Amniotic epithelial cell (primary cell): ENCODE results near the gene AHCYL1.

Experiments used
- DNase-seq: peaks from one replicate; pipeline ENCODE4 v3.0.0-alpha.2; 2010; ENCODE audit warnings: low read depth

The AHCYL1 gene

DNA sequence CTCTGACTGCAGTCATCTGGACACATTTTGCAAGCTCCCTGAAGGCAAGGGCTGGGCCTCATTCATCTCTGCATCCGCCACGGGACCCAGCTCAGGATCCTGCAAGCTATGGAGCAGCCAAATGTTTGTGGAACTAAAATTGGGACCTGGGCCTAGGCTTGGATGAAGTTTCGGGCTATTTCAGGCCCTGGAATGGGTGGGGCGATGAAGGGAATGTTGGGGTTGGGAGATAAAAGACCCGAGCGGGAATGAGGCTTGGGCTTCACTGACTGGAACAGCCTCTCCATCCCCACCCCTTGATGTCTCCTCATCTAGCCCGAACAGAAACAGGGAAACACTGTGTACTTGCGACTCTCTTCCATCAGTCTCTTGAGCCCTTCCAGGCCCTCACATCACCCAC, 7.3 kb upstream of the AHCYL1 start:
- no peak for DNase-seq

DNA sequence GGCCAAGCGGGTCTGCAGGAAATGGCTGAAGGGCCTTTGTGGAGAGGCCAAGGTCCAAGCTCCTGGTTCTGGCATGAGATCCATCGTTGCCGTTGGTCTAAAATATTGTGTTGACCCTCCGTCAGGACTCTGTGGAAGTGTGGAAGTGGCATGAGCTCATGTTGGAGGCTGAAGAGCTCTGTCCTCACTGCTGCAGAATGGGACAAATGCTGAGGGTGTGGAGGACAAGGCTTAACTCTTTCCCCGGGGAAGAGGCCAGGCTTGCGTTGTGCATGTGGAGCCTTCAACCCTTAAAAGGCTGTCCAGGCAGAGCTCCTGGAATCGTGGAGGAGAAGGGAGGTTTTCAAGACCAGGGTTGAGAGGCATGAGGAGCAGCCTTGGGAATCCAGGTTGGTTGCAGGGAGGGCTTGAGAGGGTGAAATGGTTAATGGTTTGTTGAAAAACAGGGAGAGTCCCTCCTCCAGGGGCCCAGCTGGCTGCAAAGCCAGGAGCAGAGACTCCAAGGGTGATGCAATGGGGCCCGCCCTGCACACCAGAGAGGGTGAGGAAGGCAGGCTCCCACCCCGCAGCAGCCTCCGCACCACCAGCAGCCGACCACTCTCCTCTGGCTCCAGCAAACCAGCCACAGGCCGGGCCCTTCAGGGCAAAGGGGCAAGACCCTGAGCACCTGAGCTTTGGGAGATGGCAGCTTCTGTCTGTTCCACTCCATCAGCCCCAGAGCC, 6.7 kb upstream of the AHCYL1 start:
- DNase-seq = peak; percentile 70

DNA sequence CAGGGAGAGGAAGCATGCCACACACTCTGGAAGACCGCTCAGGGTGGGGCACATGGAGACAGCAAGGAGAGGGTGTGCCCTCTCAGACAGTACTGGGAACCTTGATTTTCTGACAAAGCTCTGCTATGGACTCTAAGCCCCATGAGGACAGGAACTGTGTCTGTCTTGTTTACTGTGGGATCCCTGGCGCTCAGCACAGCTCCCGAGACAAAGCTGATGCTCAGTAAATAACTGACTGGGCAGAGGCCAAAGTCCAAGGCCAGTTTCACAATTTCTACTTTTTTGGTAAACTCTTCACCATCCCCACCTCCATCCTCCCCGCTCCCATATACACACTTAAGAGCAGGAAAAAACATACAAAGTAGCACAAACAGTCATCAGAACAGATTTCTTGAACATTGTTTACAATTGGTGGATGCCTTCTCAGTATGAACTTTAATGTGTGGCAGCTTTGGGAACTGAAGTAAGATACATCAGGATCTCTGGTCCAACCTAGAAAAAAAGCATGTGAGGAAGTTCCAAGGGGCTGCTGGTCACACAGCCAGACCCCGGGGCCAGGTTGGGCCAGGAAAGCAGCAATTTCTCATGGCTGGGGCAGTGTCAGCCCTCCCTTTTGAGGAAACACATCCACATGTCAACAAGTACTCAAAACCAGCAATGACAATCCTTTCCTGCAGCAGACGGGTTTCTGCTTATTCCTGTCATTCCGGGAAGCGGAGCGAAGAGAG, 5.6 kb upstream of the AHCYL1 start:
- peak; percentile 40 for DNase-seq

DNA sequence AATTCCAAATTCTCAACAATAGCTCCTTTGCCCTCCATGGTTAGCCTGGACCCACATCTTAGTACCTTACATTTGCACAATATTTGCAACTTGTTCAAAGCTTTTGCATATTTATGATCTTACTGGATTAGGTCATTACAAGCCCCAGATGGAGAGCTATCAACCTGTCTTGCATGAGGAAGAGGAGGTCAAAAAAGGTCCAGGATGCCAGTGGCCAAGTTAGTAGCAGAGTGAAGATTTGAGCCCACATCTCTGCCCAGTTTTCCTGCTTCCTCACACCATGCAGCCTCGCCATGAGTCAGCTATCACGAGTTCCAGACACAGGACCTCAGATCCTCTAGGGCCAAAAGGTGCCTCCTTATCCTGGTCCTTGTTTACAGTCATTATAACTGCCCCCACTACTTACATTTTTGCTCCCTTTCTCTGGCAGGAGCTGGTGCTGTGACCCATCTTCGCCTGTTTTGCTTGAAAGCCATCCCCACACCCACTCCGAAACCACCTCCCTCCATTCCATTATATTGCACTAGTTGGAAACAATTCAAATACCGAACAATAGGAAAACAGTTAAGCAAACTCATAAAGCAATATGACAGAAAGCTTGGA, 5.0 kb upstream of the AHCYL1 start:
- DNase-seq = peak; percentile 86

DNA sequence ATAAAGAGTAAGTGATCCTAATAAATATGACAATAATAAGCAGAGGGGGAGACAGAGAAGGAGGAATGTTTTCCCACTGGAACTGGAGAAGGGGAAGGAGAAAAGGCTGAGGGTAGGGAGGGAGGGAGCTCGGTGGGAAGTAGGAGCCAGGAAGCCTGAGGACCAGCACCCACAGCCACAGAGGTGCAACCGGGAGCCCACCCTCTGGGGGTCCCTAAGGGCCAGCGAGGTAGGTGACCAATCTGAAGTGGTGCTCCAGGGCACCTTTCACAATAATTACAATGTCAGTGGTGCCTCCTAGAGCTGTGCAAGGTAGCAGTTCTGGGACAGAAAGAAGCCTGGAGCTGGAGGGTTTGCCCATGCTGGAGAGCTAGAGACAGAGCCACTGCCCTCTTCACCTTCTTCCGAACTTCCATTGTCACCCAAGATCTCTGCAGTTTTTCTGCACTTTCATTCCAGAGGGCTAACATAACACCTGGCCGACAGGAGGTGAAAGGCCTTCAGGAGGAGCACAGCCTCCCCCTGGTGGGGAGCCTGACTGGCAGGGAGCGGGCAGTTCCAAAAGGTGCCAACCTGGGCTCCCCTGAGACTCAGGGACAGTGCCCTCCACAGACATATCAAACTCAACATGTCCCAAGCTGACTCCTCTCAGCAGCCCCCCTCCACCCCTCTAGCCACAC, 4.1 kb upstream of the AHCYL1 start:
- no peak for DNase-seq

DNA sequence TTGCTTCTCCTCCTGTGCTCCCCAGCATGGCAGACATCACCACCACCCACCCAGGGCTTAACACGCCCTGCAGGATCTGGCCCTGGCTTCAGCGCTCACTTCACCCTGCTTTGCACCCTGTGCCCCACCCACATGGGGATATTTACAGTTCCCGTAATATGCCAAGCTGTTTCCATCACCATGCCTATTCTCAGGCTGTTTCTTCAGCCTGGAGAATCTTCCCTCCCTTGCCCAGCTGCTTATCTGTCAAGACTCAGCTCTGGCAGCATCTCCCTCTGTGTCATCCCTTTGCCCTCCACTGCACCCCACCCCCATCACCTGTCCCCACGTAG, 3.6 kb upstream of the AHCYL1 start:
- DNase-seq = no peak

DNA sequence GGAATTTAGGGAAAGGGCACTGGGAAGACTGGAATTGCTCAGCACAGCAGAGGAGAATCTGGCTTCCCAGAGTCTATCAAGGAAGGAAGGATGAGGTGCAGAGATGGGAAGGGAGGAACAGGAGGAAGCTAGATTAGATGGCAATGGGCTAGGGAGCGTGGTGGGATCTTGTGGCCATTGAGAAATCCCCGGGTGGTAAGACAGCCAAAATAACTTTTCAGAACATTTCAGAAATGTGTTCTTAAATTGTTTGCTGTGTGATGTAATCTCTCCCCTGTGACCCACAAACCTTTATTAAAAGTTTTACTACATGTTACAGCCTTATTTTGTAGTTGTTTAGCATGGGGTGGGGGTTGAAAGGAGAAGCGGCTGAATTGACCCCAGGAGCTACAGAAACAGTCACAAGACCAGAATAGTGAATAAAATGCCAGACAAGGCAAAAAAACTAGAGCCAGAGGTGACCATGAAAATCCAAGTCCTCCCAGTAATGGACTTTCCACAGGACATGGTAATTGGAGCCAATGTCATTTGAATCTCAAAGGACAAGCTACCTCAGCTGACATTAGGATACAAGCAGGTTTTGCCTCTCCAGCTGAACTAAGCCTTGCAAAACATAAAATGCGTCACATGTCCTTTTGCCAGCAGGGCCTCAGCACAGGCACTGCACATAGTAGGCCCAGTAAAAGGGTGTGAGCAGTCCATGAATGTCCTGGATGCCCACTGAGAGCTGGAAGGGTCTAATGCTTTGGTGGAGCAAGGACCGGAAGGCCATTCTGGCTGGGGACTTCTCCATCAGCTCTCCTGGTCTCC, 980 bp upstream of the AHCYL1 start:
- peak; percentile 38 for DNase-seq

DNA sequence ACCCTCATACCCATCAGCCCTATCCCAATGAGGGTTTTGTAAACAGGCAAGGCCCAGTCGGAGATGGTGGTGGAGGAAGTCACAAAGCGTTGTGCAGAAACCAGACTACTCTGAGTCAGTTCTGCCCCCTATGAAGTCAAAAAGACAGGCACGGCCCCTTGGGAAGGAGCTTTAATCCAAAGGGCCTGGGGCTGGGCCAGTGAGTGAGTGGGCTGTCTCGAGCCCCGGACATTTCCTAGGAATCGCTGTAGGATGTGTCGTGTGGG, 442 bp upstream of the AHCYL1 start:
- peak; percentile 53 for DNase-seq

DNA sequence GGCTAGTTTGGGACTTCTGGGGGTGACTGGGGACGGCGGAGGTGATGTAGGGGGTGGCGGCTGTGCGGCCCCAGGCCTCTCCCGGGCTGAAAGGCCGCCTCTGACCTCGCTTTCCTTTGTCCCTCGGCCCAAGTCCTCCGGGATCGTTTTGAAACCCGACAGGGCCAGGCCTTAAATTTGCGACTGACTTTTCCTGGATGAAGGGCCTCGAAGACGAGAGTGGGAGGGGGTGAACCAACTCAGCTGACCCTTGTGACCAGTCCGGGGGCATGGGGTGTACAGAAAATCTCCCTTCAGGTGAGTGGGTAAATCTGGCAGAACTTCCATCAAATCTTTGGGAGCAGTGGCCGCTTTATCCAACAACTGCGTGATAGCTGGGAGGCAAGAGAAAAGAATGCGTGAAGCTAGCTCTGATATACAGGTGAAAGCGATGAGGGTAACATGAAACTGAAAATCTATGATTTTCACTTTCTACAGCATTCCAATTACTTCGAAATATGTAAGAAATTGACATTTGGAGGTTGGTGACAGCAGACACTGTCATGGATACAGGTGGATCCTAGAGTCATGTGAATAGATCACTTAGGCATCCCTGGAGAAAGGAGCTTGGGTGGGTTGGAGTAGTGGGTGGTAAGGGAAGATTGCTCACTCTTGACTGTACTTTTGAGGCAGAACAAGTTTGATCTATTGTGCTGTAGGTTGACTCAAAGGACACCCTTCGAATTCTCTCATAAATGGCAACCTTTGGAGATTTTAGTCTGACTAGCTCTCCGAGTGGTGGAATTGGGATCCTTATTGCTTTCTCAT, 885 bp downstream of the AHCYL1 start:
- DNase-seq = no peak

DNA sequence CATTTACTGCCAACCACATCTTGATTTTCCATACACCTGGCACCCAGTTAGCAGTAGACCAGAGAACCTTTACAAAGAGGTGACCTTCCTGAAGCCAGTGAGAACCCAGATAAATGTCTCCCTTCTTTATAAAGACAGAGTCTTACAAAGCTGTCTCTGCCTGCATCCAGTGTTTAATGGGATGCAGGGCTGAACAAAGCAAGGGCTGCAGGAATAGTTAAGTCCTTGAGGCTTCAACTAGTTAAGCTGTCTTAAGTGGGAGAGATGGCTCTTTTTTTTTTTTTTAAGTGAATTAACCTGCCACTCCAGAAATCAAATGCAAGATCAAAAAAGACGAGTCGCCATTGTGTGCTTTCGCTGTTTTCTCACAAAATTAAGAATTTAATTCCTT, 1.5 kb downstream of the AHCYL1 start:
- DNase-seq = no peak

DNA sequence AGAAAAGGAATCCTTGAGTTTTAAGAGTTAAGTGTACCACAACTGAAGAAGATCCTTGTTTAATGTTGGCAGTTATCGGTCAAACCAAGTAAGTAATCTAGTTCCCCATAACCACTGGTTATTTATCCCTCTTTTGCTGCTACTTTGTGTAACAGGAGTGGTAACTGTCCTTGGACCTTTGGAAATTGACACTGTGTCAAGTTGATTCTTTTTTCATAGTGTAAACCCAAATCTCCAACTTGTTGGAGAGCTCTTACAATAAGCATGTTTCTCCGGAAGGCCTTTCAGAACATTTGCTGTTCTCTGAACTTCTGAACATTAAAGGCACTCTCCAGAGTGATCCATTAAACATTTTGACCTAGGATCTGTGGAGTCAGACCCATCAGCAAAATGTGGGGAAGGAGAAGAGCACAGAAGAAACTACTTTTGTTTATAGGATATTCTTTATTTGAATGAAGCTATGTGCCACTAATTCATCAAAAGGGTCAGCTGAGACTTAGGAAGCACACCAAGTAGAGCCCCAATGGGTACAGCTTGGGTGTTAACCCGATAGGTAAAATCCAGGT, 3.9 kb downstream of the AHCYL1 start:
- no peak for DNase-seq

DNA sequence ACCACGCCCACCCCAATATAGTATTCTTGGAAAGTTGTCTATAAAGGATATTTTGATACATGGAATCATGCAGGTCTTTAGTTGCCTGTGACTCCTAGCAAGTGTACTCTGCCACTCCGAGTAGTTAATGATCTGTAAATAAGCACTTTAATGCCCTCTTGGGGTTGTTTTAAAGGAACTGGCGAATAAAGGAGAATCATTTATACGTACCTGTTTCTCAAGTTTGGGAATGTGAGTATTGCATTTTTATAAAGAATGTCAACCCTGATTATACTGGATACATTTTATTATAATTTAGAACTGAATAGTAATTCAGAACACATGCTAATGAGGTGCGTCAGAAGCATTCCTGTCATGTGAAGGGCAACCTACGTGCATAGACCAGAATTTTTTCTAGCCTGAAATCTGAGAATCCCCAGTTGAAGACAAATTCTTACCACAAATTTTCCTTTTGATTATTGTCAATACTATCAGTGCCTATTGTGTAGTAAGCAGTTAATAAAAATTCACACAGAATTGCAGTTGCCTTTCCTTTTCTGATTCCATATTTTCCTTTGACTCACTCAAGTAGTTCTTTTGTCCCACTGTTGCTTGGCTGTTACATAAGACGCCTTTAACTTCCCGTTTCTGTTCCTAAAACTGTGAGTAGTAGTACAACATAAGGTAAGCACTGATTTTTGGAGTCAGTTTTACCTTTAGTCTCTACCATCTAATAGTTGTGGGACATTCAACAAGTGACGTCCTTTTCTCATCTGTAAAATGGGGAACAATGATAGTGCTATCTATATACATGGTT, 5.1 kb downstream of the AHCYL1 start:
- no peak for DNase-seq

DNA sequence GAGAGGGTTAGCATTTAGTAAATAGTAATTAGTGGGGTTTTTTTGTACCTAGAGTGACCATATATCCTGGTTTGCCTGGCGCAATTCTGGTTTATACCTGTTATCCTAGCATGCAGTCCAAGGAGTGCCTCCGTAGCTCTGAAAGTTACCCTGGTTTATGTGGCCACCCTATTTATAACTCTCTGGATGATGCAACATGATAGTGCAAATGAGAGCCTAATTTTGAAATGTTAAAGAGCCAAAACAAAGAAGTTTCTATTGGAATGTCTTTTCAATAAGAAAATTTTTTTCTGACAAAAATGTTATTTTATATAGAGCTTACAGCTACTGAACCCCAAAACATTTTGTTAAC, 5.7 kb downstream of the AHCYL1 start:
- no peak for DNase-seq

DNA sequence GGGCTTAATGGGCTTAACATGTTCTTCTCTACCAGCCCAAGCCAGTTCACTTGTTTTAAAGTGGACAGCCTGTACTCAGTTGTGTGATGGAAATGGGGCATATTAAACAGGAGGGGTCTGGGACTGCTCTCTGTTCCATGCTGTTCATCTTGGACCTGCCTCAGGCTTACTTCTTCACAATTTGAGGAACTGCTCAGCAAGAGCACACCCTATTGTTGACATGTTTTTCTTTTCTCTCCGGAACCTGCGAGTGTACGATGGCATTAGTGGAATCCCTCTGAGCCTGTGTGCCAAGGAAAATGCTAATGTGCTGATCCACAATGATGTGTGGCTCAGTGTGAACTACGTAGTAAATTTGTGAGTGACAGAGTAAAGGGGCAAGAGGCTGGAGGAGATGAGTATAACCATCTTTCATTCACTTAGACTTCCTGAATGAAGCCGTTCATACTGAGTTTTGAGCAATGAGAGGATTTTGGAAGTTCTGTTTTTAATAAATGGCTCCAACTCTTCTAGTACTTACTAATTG, 6.9 kb downstream of the AHCYL1 start:
- DNase-seq = no peak

DNA sequence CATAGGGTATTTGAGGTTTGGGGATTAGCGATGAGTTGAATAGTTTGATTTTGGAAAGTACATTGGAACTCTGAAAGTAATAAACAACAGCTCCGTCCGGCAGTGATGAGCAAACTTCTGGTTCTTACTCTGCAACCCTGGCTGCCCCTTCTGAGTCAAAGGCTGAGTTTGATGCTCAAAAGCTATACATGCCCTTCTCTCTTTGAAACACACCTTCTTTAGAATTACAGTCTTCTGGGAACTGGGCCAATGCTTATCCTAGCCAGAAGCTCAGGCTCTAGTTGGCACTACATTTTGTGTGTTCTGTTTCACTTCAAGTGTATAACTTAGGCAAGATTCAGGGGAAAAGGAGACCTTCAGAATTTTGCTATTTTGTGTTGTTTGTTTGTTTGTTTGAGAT, 9.3 kb downstream of the AHCYL1 start:
- DNase-seq = peak; percentile 84

DNA sequence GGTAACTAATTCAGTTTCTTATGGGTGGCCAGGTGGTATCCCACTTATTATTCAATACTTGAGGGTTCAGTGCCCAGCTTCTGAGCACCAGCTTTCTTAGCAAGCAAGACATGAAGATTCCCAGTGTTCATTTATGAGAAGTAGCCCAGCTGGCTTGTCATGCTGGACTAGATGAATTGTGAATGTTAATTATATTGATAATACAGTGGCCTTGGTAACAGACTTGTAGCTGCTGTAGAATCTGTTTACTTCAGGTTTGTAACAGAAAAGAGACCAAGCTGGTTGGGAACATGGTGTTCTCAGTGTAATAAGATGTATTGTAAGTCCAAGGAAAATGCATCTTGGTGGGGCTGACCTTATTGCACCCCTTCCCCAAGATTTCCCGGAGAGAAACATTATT, 10.1 kb downstream of the AHCYL1 start:
- peak; percentile 32 for DNase-seq

DNA sequence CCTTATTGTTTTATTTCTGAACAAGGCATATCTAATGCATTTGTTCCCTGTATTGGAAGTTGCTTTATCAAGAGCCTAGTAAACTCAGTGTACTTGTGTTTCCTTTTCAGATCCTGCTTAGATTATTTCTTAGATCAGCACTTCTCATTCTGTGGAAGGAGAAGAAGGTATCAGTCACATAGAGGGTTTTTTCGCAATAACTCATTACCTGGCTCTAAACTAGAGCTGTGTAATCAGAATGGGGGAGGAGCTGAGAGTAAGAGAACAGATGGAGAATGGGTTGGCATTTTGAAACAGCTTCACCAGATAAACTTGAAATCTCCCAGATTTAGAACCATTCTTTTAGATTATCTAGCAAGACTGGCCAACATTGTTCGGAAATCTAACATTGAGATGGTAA, 11.0 kb downstream of the AHCYL1 start:
- peak; percentile 65 for DNase-seq

DNA sequence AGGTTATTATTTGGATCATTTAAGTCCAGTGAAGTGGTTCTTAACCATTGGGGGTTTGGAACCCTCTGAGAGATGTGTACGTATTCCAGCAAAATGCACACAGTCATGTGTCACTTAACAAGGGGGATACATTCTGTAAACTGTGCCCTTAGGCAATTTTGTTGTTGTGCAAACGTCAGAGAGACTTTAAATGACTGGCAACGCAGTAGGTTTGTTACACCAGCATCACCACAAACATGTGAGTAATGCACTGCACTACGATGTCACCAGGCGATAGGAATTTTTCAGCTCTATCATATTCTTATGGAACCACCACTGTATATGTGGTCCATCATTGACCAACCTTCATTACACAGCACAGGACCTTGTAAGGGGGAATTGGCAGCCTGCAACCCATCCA, 11.9 kb downstream of the AHCYL1 start:
- peak; percentile 86 for DNase-seq

DNA sequence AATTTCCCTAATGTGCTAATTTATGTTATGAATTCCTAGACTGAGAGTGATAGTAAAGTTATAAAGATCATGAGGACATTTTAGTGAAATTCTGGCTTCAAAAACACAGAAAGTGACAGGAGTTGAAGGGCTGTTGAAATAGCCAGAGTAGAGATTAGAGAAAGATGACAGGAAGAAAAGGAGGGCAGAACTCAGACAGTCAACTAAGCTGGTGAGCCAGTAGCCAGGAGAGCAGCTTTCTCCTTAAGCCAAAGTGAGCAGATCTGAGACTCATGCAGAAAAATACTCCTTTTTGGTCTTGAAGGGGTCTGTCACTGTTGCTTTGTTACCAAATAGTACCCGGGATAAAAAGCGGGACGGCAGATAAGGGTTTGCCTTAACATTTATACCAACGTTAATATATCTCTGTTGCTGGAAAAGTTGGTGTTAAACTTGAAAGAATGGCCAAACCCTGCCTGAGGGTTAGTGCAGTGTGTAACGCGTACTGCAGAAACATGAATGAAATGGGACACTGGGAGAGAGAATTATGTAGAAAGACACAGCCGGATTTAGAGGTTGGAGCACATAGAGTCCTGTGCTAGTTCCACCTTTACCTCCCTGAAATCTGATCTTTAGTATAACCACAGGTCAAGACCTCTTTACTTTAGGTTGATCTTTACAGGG, 12.8 kb downstream of the AHCYL1 start:
- no peak for DNase-seq

DNA sequence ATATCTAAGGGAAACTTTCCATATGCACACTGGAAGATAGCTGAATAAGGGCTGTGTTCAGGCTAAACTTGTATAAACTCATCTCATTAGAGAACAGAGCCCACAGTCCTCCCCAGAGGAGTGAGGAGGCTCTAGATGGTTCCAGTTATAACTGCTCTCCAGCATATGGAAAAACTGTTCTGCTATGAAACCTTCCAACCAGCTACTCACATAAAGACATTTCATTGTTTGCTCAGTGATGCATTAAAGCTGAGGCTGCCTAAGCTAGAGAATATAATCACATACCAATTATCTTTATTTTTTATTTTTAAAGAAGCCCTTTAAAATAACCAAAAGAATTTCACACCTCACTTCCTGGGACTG, 13.3 kb downstream of the AHCYL1 start:
- DNase-seq = no peak
